GM12892 (cell line): ENCODE results near the gene SKIL.
A peak's percentile ranks its signal among the peaks of the same experiment; 100 is the strongest.

ENCODE experiments used
- DNase-seq: peaks from one replicate; pipeline ENCODE4 v3.0.0; 2011; ENCODE audit not compliant: insufficient read length
- FAIRE-seq: peaks from 2 replicates; lab custom pipeline; 2011; peaks lifted over from hg19 to GRCh38; lab: Jason Lieb, UNC
- POLR2A ChIP-seq: IDR thresholded peaks from 2 replicates; pipeline ENCODE4 v1.6.1; 2011; ENCODE audit warnings: low read depth, low read length, control low read depth
- POLR2AphosphoS5 ChIP-seq: IDR thresholded peaks from 2 replicates; pipeline ENCODE4 v1.6.1; 2011; ENCODE audit warnings: low read depth, low read length, control low read depth
- TAF1 ChIP-seq: IDR thresholded peaks from 2 replicates; pipeline ENCODE4 v1.6.1; 2011; ENCODE audit warnings: low read depth, mild to moderate bottlenecking, control low read depth, low read length, borderline replicate concordance

Gene SKIL

GRCh38 chr3:170368921-170369320 lies 11.4 kb downstream of the SKIL start:
- FAIRE-seq: no peak
- TF ChIP-seq TAF1 (no peak), POLR2AphosphoS5 (no peak), POLR2A (no peak)
- no peak for DNase-seq

GRCh38 chr3:170372190-170372879 lies 14.8 kb downstream of the SKIL start:
- TF ChIP-seq POLR2AphosphoS5: no peak
- no peak for DNase-seq
- FAIRE-seq: no peak

- no peak for FAIRE-seq
- TF ChIP-seq POLR2A: no peak
- no peak for TF ChIP-seq POLR2AphosphoS5
- no peak for TF ChIP-seq TAF1
- DNase-seq: no peak
Observed at GRCh38 chr3:170383567-170383966, 26.1 kb downstream of the SKIL start.

- FAIRE-seq: no peak
- TF ChIP-seq POLR2A (no peak), POLR2AphosphoS5 (no peak), TAF1 (no peak)
- DNase-seq: no peak
Observed at GRCh38 chr3:170386468-170386867, 29.0 kb downstream of the SKIL start.

GRCh38 chr3:170387950-170388349 lies 30.4 kb downstream of the SKIL start:
- TF ChIP-seq POLR2AphosphoS5 (no peak), POLR2A (no peak), TAF1 (no peak)
- no peak for DNase-seq
- FAIRE-seq: peak; percentile 5

GRCh38 chr3:170391108-170391507 lies 33.6 kb downstream of the SKIL start:
- no peak for FAIRE-seq
- DNase-seq: no peak

GRCh38 chr3:170397685-170398084 lies 40.2 kb downstream of the SKIL start:
- FAIRE-seq: no peak
- TF ChIP-seq TAF1: no peak
- no peak for TF ChIP-seq POLR2A
- TF ChIP-seq POLR2AphosphoS5: no peak
- no peak for DNase-seq

More at GRCh38 chr3:170391108-170391507, 33.6 kb downstream of the SKIL start:
- no peak for TF ChIP-seq POLR2A
- TF ChIP-seq TAF1: no peak
- TF ChIP-seq POLR2AphosphoS5: no peak

- FAIRE-seq: no peak
- no peak for DNase-seq
- TF ChIP-seq POLR2A (no peak), POLR2AphosphoS5 (no peak), TAF1 (no peak)
Observed at GRCh38 chr3:170405101-170405500, 47.6 kb downstream of the SKIL start.

- peak; percentile 30 for FAIRE-seq
- no peak for DNase-seq
- TF ChIP-seq TAF1: no peak
- no peak for TF ChIP-seq POLR2A
- TF ChIP-seq POLR2AphosphoS5: no peak
Observed at GRCh38 chr3:170410428-170411029, 53.0 kb downstream of the SKIL start.

- TF ChIP-seq POLR2AphosphoS5 (no peak), TAF1 (no peak)
- DNase-seq (no peak), FAIRE-seq (no peak)
Observed at GRCh38 chr3:170413291-170413690, 55.8 kb downstream of the SKIL start.

- DNase-seq (no peak), FAIRE-seq (peak; percentile 67)
- TF ChIP-seq POLR2A (no peak), POLR2AphosphoS5 (no peak), TAF1 (no peak)
Observed at GRCh38 chr3:170414202-170414663, 56.7 kb downstream of the SKIL start.

- TF ChIP-seq TAF1 (no peak), POLR2AphosphoS5 (no peak), POLR2A (no peak)
- FAIRE-seq (no peak), DNase-seq (no peak)
Observed at GRCh38 chr3:170417090-170417489, 59.6 kb downstream of the SKIL start.
